Astrocyte (in vitro differentiated cells and primary cell): Measurements from ENCODE around the gene ANKRD18A.
"Not testable (repeated sequence)": the region's sequence is repeated elsewhere in the genome, so short reads cannot be mapped to it uniquely, and the experiment has no call there.

ENCODE experiments used
- EZH2 ChIP-seq: IDR thresholded peaks from 2 replicates; pipeline ENCODE4 v1.6.1; 2012; ENCODE audit warnings: mild to moderate bottlenecking, low read length, inconsistent platforms; ENCODE audit not compliant: insufficient read depth
- TF ChIP-seq, protein P1 (sequence below): IDR thresholded peaks from 2 replicates; pipeline ENCODE4 v1.5.1; 2011; ENCODE audit warnings: low read depth, mild to moderate bottlenecking, inconsistent platforms, low read length, moderate library complexity; ENCODE audit not compliant: insufficient read depth

- TF ChIP-seq, protein P1, sequence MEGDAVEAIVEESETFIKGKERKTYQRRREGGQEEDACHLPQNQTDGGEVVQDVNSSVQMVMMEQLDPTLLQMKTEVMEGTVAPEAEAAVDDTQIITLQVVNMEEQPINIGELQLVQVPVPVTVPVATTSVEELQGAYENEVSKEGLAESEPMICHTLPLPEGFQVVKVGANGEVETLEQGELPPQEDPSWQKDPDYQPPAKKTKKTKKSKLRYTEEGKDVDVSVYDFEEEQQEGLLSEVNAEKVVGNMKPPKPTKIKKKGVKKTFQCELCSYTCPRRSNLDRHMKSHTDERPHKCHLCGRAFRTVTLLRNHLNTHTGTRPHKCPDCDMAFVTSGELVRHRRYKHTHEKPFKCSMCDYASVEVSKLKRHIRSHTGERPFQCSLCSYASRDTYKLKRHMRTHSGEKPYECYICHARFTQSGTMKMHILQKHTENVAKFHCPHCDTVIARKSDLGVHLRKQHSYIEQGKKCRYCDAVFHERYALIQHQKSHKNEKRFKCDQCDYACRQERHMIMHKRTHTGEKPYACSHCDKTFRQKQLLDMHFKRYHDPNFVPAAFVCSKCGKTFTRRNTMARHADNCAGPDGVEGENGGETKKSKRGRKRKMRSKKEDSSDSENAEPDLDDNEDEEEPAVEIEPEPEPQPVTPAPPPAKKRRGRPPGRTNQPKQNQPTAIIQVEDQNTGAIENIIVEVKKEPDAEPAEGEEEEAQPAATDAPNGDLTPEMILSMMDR = not testable (repeated sequence)
- TF ChIP-seq EZH2 = not testable (repeated sequence)
Observed at GRCh38 chr9:38553019-38553418, 67.4 kb downstream of the ANKRD18A start.
